BLaER1 treated with 17β-estradiol and CSF1 and Interleukin-3, amounts not matched to agents 10 nM and 100 nM (cell line): ENCODE measurements around the gene NSMF.

Experiments
- H3K27ac ChIP-seq, 11 experiments: shearing (Covaris generic); formaldehyde crosslinking; 2 replicates each; pipeline ENCODE4 v1.8.1; 2022
- H3K27me3 ChIP-seq, 11 experiments: shearing (Covaris generic); formaldehyde crosslinking; 2 replicates each; pipeline ENCODE4 v1.8.1; 2022
- H3K36me3 ChIP-seq, 11 experiments: shearing (Covaris generic); formaldehyde crosslinking; 2 replicates each; pipeline ENCODE4 v1.8.1; 2022
- H3K4me1 ChIP-seq, 10 experiments: shearing (Covaris generic); formaldehyde crosslinking; 2 replicates each; pipeline ENCODE4 v1.8.1; 2022
- H3K4me2 ChIP-seq, 11 experiments: shearing (Covaris generic); formaldehyde crosslinking; 2 replicates each; pipeline ENCODE4 v1.8.1; 2022
- H3K4me3 ChIP-seq, 10 experiments: shearing (Covaris generic); formaldehyde crosslinking; 2 replicates each; pipeline ENCODE4 v1.8.1; 2022
- H3K9ac ChIP-seq, 11 experiments: shearing (Covaris generic); formaldehyde crosslinking; 2 replicates each; pipeline ENCODE4 v1.8.1; 2022
- H3K9me3 ChIP-seq, 11 experiments: shearing (Covaris generic); formaldehyde crosslinking; replicated peaks in 1 of 11; 2 replicates each; pipeline ENCODE4 v1.8.1; 2022
- H4K20me1 ChIP-seq, 11 experiments: shearing (Covaris generic); formaldehyde crosslinking; 2 replicates each; pipeline ENCODE4 v1.8.1; 2022
- Cebpa-rat ChIP-seq, 11 experiments: shearing (Covaris generic); IDR thresholded peaks; 2 replicates each; pipeline ENCODE4 v1.8.1; 2022

The NSMF gene

GRCh38 chr9:137487454-137488326, 28.6 kb upstream of the NSMF start:
- Histone ChIP-seq H3K4me3 (no peak overlapping the region), H3K9ac (peak overlapping the region in 2 of 11 experiments; percentile 4 to 44; a peak in 1 of 22 replicates), H3K27ac (no peak overlapping the region), H3K36me3 (no peaks in the 10 kb centered on the region; a peak in 1 of 22 replicates), H3K27me3 (no peaks in the 10 kb centered on the region), H3K4me1 (peaks cover 8 to 60% (median 38%) of the 10 kb centered on the region in 10 experiments), H3K9me3 (no peaks in the 10 kb centered on the region), H4K20me1 (0 out of 22 replicates have a peak, but pooled peaks cover 0 to 5% (median 0%) of the 10 kb centered on the region in 11 experiments), H3K4me2 (peak overlapping the region in 7 of 11 experiments; percentile 21 to 54 (median 43); a peak in 13 of 22 replicates)
- TF ChIP-seq Cebpa-rat (IDR thresholded peaks at IDR 0.05), result no peak

GRCh38 chr9:137486545-137487453, 27.7 kb upstream of the NSMF start:
- no peak overlapping the region for H3K4me3 ChIP-seq
- no peak for TF ChIP-seq Cebpa-rat (IDR thresholded peaks at IDR 0.05)
- peak overlapping the region in 7 of 11 experiments; percentile 12 to 54 (median 43); a peak in 12 of 22 replicates for H3K4me2 ChIP-seq
- H3K27me3 ChIP-seq, result no peaks in the 10 kb centered on the region
- H4K20me1 ChIP-seq, result 0 out of 22 replicates have a peak, but pooled peaks cover 0 to 5% (median 0%) of the 10 kb centered on the region in 11 experiments
- peaks cover 17 to 67% (median 46%) of the 10 kb centered on the region in 10 experiments for H3K4me1 ChIP-seq
- H3K9me3 ChIP-seq, result no peaks in the 10 kb centered on the region
- no peak overlapping the region for H3K27ac ChIP-seq
- no peaks in the 10 kb centered on the region; a peak in 1 of 22 replicates for H3K36me3 ChIP-seq
- H3K9ac ChIP-seq, result peak overlapping the region in 1 of 11 experiments; percentile 44; a peak in 1 of 22 replicates

- Histone ChIP-seq H4K20me1 (no peaks in the 10 kb centered on the region), H3K27ac (no peak overlapping the region), H3K4me2 (no peak overlapping the region; a peak in 1 of 22 replicates), H3K36me3 (no peaks in the 10 kb centered on the region; a peak in 1 of 22 replicates), H3K4me1 (peaks cover 23 to 69% (median 50%) of the 10 kb centered on the region in 10 experiments), H3K9ac (no peak overlapping the region), H3K9me3 (no peaks in the 10 kb centered on the region), H3K4me3 (no peak overlapping the region), H3K27me3 (no peaks in the 10 kb centered on the region)
- TF ChIP-seq Cebpa-rat (IDR thresholded peaks at IDR 0.05), result no peak
Observed at GRCh38 chr9:137486141-137486490, 27.0 kb upstream of the NSMF start.

GRCh38 chr9:137485343-137486140, 26.4 kb upstream of the NSMF start:
- H3K4me2 ChIP-seq, result no peak overlapping the region
- H3K27me3 ChIP-seq, result no peaks in the 10 kb centered on the region
- peaks cover 27 to 64% (median 48%) of the 10 kb centered on the region in 10 experiments for H3K4me1 ChIP-seq
- no peak overlapping the region for H3K27ac ChIP-seq
- no peaks in the 10 kb centered on the region; a peak in 1 of 22 replicates for H3K36me3 ChIP-seq
- H3K4me3 ChIP-seq, result no peak overlapping the region
- H3K9ac ChIP-seq, result no peak overlapping the region; a peak in 1 of 22 replicates
- H4K20me1 ChIP-seq, result no peaks in the 10 kb centered on the region
- H3K9me3 ChIP-seq, result no peaks in the 10 kb centered on the region
- TF ChIP-seq Cebpa-rat (IDR thresholded peaks at IDR 0.05), result no peak

- no peaks in the 10 kb centered on the region for H4K20me1 ChIP-seq
- no peaks in the 10 kb centered on the region for H3K9me3 ChIP-seq
- H3K27me3 ChIP-seq, result no peaks in the 10 kb centered on the region
- no peak overlapping the region; a peak in 1 of 22 replicates for H3K27ac ChIP-seq
- no peaks in the 10 kb centered on the region; a peak in 1 of 22 replicates for H3K36me3 ChIP-seq
- H3K9ac ChIP-seq, result no peak overlapping the region
- no peak for TF ChIP-seq Cebpa-rat (IDR thresholded peaks at IDR 0.05)
- H3K4me2 ChIP-seq, result no peak overlapping the region
- H3K4me1 ChIP-seq, result peaks cover 24 to 56% (median 44%) of the 10 kb centered on the region in 10 experiments
- H3K4me3 ChIP-seq, result no peak overlapping the region
Observed at GRCh38 chr9:137484551-137485315, 25.6 kb upstream of the NSMF start.

GRCh38 chr9:137482094-137482781, 23.1 kb upstream of the NSMF start:
- H3K4me1 ChIP-seq, result peaks cover 19 to 47% (median 35%) of the 10 kb centered on the region in 10 experiments
- H3K9ac ChIP-seq, result peak overlapping the region in 3 of 11 experiments; percentile 6 to 16 (median 14); a peak in 3 of 22 replicates
- H3K4me2 ChIP-seq, result peak overlapping the region; percentile 44 to 89 (median 65)
- peak overlapping the region in 6 of 11 experiments; percentile 2 to 61 (median 46); a peak in 11 of 22 replicates for H3K27ac ChIP-seq
- TF ChIP-seq Cebpa-rat (IDR thresholded peaks at IDR 0.05), result no peak
- H3K4me3 ChIP-seq, result no peak overlapping the region
- no peaks in the 10 kb centered on the region for H4K20me1 ChIP-seq
- no peaks in the 10 kb centered on the region; a peak in 1 of 22 replicates for H3K36me3 ChIP-seq
- H3K9me3 ChIP-seq, result peaks cover 0 to 4% (median 2%) of the 10 kb centered on the region in 11 experiments; a peak in 13 of 22 replicates
- no peaks in the 10 kb centered on the region for H3K27me3 ChIP-seq
